HG03460 (cell line): ENCODE data around the gene CIAO2B.

ENCODE experiments used
- ATAC-seq: cut with Tn5 transposase; IDR thresholded peaks from one replicate; pipeline ENCODE4 v1.9.1; 2021; ENCODE audit not compliant: unreplicated experiment

The CIAO2B gene

DNA sequence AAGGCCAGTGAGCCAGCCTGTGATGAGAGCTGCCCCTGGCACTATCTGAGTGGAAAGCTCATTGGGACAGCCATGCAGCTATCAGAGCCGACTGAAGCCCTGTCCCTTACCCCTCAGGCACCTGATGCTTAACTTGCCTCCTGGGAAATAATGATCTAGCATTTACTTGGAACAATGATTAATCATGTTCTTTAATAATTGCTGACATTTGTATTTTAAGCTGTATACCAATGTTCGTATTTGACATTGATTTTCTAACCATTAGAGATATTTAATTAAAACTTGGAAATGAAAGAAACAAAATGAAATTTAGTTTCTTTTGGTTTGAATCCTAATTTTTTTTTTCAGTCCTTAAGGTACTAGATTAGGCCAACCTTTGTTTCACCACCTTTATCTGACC, 43.4 kb downstream of the CIAO2B start:
- ATAC-seq, result no peak

DNA sequence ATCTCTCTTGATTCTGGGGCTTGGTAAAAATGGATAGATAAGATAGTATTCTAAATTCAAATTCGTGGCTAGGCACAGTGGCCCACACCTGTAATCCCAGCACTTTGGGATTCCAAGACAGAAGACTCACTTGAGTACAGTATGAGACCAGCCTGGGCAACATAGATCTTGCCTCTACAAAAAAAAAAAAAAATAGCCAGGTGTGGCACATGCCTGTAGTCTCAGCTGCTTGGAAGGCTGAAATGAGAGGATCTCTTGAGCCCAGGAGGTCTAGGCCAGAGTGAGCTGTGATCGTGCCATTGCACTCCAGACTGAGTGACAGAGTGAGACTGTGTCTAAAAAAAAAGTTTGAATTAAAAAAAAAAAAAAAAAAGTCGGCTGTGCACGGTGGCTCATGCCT, 44.6 kb downstream of the CIAO2B start:
- no peak for ATAC-seq

DNA sequence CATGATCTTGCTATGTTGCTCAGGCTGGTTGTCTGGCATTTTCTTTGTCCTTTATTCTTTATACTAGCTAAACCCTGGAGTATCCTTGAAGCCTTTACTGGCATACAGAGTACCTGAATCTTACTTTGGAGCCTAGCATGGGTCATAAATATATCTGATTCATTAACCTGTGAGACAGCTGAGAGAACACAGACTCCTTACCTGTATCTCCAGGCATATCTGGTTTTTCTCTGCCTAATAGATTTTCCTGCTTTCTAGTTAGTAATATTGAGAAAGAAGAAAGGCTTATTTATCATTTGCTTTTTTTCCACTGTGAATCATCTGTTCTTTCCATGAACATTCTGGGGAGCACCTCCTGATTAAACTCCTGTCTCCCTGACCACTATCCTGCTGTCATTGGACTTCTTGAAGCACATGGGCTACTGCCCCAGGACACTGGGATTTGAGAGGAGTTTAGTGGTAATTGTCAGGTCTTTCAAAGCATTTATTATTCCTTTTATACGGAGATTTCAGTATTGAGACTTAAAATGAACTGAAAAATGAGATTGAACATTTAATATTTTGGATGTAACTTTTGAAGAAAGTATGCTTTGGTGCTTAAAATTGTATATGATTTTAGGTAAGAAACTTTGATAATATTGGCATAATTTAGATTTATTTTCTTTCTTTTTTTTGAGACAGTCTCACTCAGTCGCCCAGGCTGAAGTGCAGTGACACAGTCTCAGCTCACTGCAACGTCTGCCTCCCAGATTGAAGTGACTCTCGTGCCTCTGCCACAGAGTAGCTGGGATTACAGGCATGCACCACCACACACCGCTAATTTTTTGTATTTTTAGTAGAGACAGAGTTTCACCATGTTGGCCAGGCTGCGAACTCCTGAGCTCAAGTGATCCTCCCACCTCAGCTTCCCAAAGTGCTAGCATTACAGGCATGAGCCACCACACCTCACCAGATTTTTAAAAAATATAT, 45.3 kb downstream of the CIAO2B start:
- no peak for ATAC-seq

DNA sequence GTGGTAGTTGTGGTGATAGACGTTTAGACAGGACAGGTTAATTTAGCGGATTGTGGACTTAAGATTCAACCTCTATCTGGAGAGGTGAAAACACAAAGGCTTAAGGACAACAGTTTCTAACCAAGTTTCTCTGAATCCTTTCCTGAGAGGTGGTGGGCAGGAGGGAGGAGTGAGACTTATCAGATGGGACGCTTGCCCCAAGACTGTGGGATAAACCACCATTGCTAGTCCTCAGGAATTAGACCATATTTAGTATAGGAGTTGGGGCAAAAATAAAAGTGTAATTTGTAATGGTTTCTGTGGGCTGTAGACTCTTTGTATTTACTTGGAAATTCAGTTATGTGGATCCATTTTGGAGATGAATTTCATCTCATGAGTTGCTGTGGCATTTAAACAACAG, 47.3 kb downstream of the CIAO2B start:
- no peak for ATAC-seq

- no peak for ATAC-seq
Observed at GRCh38 chr16:66886321-66886720, 47.9 kb downstream of the CIAO2B start.

- ATAC-seq, result no peak
Observed at GRCh38 chr16:66885491-66885890, 48.7 kb downstream of the CIAO2B start.

GRCh38 chr16:66882702-66883101, 51.5 kb downstream of the CIAO2B start:
- ATAC-seq, result no peak
